GM19099 (cell line): Measurements from ENCODE around the gene MRPL1.

Experiments used
- POLR2A ChIP-seq: IDR thresholded peaks from 3 replicates; pipeline ENCODE4 v1.6.1; 2011; ENCODE audit warnings: low read depth; ENCODE audit not compliant: insufficient read length; ENCODE audit errors: extremely low read depth

MRPL1 gene

GRCh38 chr4:77927991-77928925 is 65.6 kb downstream of the MRPL1 start:
- TF ChIP-seq POLR2A: no peak

- no peak for TF ChIP-seq POLR2A
Measured at GRCh38 chr4:77930154-77930639, 67.6 kb downstream of the MRPL1 start.

GRCh38 chr4:77930876-77931275 is 68.2 kb downstream of the MRPL1 start:
- TF ChIP-seq POLR2A: no peak

- TF ChIP-seq POLR2A: no peak
Measured at GRCh38 chr4:77931452-77932135, 69.0 kb downstream of the MRPL1 start.

GRCh38 chr4:77938560-77938959 is 75.9 kb downstream of the MRPL1 start:
- no peak for TF ChIP-seq POLR2A

- no peak for TF ChIP-seq POLR2A
Measured at GRCh38 chr4:77950203-77950602, 87.6 kb downstream of the MRPL1 start.

GRCh38 chr4:77952457-77952856 is 89.8 kb downstream of the MRPL1 start:
- TF ChIP-seq POLR2A: no peak

- no peak for TF ChIP-seq POLR2A
Measured at GRCh38 chr4:77954690-77955089, 92.1 kb downstream of the MRPL1 start.

- no peak for TF ChIP-seq POLR2A
Measured at GRCh38 chr4:77956917-77957316, 94.3 kb downstream of the MRPL1 start.

- no peak for TF ChIP-seq POLR2A
Measured at GRCh38 chr4:77958897-77959296, 96.3 kb downstream of the MRPL1 start.

- TF ChIP-seq POLR2A: no peak
Measured at GRCh38 chr4:77959566-77960338, 97.1 kb downstream of the MRPL1 start.

- no peak for TF ChIP-seq POLR2A
Measured at GRCh38 chr4:77960367-77960766, 97.7 kb downstream of the MRPL1 start.

GRCh38 chr4:77963004-77963403 is 100.4 kb downstream of the MRPL1 start:
- no peak for TF ChIP-seq POLR2A

GRCh38 chr4:77989968-77990367 is 127.3 kb downstream of the MRPL1 start:
- no peak for TF ChIP-seq POLR2A

- TF ChIP-seq POLR2A: no peak
Measured at GRCh38 chr4:77990456-77990855, 127.8 kb downstream of the MRPL1 start.
